Upper lobe of left lung (tissue), 6 donors: Measurements from ENCODE around the gene HOXD13. TPM values are rescaled to one million over a fixed set of nuclear protein-coding genes. Genes with fewer than 3 reads are reported as not detected.

Source experiments
- ATAC-seq, 2 donors: fragments of 200-7000 bp; cut with Tn5 transposase; one replicate each; pipeline ENCODE4 v1.9.1; 2022; ENCODE audit warnings: mild to moderate bottlenecking in 2 of 2, moderate library complexity in 2 of 2; ENCODE audit not compliant: low FRiP score in 2 of 2
- DNase-seq, 2 donors: peaks; one replicate each; pipeline ENCODE4 v3.0.0-alpha.2; 2019 to 2020
- H3K27ac ChIP-seq, 4 donors: fragments of 200-600 bp; sonication (generic); one replicate each; pipeline ENCODE4 v1.5.1; 2016 to 2019
- H3K27me3 ChIP-seq, 4 donors: fragments of 200-600 bp; sonication (generic); one replicate each; pipeline ENCODE4 v1.5.1; 2017 to 2019
- H3K36me3 ChIP-seq, 4 donors: fragments of 200-600 bp; sonication (generic); one replicate each; pipeline ENCODE4 v1.5.1; 2016 to 2019
- H3K4me1 ChIP-seq, 4 donors: fragments of 200-600 bp; sonication (generic); one replicate each; pipeline ENCODE4 v1.5.1; 2018 to 2019
- H3K4me3 ChIP-seq, 4 donors: fragments of 200-600 bp; sonication (generic); one replicate each; pipeline ENCODE4 v1.5.1; 2017 to 2019; ENCODE audit warnings: mild to moderate bottlenecking in 2 of 4, moderate library complexity in 1 of 4
- H3K9me3 ChIP-seq, 4 donors: fragments of 200-600 bp; sonication (generic); one replicate each; pipeline ENCODE4 v1.5.1; 2018 to 2019
- EP300 ChIP-seq, 4 donors: sonication (generic); formaldehyde crosslinking; IDR thresholded peaks; one replicate each; pipeline ENCODE4 v1.5.1; 2017; ENCODE audit warnings: antibody characterized with exemption in 4 of 4, control low read depth in 2 of 4
- POLR2A ChIP-seq, 4 donors: fragments of 450-650 bp; IDR thresholded peaks; one replicate each; pipeline ENCODE4 v1.5.1; 2016 to 2017; ENCODE audit warnings: antibody characterized with exemption in 4 of 4, mild to moderate bottlenecking in 2 of 4
- POLR2AphosphoS5 ChIP-seq, 2 donors: sonication (generic); formaldehyde crosslinking; IDR thresholded peaks; one replicate each; pipeline ENCODE4 v1.5.1; 2017; ENCODE audit warnings: antibody characterized with exemption in 2 of 2
- WGBS, 2 donors: methylation state at CpG; one replicate each; pipeline ENCODE4 v1.1.5; 2017 to 2018; 5-methylcytosine and 5-hydroxymethylcytosine counted together
- total RNA-seq, 6 donors: library from RNA; depleted of rRNA in 4 of 6; stranded (reverse); fragments of >200 nt in 4 of 6; gene quantifications; one replicate each; pipeline versions ENCODE4 v1.1.0 to v1.2.1, GENCODE V29; 2016 to 2021
- TF ChIP-seq, protein P1 (sequence below), 6 experiments: fragments of 450-650 bp in 4 of 6; fragments of 200-600 bp in 2 of 6; sonication (generic) in 2 of 6; IDR thresholded peaks; one replicate each; pipeline ENCODE4 v1.5.1; 2016 to 2019; ENCODE audit warnings: antibody characterized with exemption in 6 of 6
- donor health status: DM: no; HTN: no; CAD: no; lungs with moderate emphysema.
- donor health status: DM: no; HTN: yes; CAD: no; lungs with severe emphysema.

HOXD13 gene
- total RNA-seq, 6 donors from 2014 or later: not detected

DNA sequence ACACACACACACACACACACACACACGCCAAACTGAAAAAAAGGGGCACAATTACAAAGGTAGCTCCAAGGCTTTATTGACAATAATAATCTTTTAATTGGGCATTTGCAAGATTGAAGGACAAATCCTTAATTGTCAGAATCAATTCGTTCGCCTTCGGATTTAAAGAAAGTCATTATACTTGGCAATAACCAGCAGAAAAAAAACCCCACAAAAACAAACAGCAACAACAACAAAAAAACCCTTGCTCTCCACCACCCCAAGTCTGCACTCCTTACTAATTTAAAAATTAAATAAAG, 35.2 kb downstream of the HOXD13 start:
- WGBS, 2 donors: 11 to 24% methylated on average over 4 of the region's 4 CpGs
- DNase-seq (no peak), ATAC-seq (no peak)
- TF ChIP-seq EP300 (IDR thresholded peaks at IDR 0.05) (no peak), POLR2A (IDR thresholded peaks at IDR 0.05) (no peak), POLR2AphosphoS5 (IDR thresholded peaks at IDR 0.05) (no peak)
- TF ChIP-seq, protein P1, sequence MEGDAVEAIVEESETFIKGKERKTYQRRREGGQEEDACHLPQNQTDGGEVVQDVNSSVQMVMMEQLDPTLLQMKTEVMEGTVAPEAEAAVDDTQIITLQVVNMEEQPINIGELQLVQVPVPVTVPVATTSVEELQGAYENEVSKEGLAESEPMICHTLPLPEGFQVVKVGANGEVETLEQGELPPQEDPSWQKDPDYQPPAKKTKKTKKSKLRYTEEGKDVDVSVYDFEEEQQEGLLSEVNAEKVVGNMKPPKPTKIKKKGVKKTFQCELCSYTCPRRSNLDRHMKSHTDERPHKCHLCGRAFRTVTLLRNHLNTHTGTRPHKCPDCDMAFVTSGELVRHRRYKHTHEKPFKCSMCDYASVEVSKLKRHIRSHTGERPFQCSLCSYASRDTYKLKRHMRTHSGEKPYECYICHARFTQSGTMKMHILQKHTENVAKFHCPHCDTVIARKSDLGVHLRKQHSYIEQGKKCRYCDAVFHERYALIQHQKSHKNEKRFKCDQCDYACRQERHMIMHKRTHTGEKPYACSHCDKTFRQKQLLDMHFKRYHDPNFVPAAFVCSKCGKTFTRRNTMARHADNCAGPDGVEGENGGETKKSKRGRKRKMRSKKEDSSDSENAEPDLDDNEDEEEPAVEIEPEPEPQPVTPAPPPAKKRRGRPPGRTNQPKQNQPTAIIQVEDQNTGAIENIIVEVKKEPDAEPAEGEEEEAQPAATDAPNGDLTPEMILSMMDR (IDR thresholded peaks at IDR 0.05): no peak
- H3K9me3 ChIP-seq: no peaks in the 10 kb centered on the region
- no peak overlapping the region for H3K4me3 ChIP-seq
- H3K4me1 ChIP-seq: peaks cover 27 to 40% (median 30%) of the 10 kb centered on the region in 4 donors
- no peaks in the 10 kb centered on the region for H3K36me3 ChIP-seq
- H3K27me3 ChIP-seq: peaks cover 0 to 85% (median 55%) of the 10 kb centered on the region in 4 donors
- no peak overlapping the region for H3K27ac ChIP-seq

DNA sequence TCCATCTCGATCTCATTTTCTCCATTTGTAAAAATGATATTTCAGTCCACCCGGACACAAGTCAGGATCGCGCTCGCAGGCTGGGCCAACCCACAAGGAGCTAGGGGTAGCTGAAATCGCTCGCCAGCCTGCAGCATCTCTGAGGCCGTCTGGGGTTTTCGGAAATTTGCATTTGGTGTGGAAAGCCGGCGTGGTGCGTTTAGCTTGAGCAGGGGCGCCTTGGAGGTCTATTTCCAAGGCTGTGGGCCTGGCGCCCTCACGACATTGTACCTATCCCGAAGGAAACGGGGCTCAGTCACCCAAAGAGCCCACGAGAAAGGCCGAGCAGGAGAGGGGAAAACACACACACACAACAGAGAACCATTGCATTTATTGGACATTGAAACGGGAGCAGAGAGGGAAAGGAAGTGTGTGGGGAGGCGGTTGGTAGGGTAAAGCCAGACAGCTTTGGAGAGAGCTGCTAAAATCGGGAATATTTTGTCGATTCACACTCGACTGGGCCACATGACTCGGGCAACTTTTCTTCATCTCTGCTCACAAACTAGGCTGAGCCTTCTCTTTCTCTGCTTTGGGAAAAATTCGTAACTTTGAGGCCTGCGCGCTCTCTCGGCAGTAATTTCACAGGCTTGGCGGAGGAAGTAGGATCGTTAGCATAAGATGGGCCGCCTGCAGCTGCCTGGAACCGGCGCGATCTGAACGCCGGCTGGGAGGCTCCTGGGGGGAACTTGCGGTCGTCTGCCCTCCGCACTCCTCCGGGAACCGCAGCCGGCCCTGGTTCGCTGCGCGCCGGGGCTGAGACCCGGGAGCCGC, 35.9 kb downstream of the HOXD13 start:
- Histone ChIP-seq H3K4me1 (peaks cover 20 to 33% (median 24%) of the 10 kb centered on the region in 4 donors), H3K36me3 (no peaks in the 10 kb centered on the region), H3K9me3 (no peaks in the 10 kb centered on the region), H3K27me3 (peaks cover 0 to 85% (median 50%) of the 10 kb centered on the region in 4 donors), H3K4me3 (no peak overlapping the region), H3K27ac (no peak overlapping the region)
- WGBS, 2 donors: 14 to 17% methylated on average over 27 to 42 of the region's 49 CpGs
- TF ChIP-seq EP300 (IDR thresholded peaks at IDR 0.05) (no peak), POLR2AphosphoS5 (IDR thresholded peaks at IDR 0.05) (no peak), POLR2A (IDR thresholded peaks at IDR 0.05) (no peak)
- TF ChIP-seq, protein P1 (IDR thresholded peaks at IDR 0.05): no peak
- no peak for ATAC-seq
- DNase-seq: no peak

DNA sequence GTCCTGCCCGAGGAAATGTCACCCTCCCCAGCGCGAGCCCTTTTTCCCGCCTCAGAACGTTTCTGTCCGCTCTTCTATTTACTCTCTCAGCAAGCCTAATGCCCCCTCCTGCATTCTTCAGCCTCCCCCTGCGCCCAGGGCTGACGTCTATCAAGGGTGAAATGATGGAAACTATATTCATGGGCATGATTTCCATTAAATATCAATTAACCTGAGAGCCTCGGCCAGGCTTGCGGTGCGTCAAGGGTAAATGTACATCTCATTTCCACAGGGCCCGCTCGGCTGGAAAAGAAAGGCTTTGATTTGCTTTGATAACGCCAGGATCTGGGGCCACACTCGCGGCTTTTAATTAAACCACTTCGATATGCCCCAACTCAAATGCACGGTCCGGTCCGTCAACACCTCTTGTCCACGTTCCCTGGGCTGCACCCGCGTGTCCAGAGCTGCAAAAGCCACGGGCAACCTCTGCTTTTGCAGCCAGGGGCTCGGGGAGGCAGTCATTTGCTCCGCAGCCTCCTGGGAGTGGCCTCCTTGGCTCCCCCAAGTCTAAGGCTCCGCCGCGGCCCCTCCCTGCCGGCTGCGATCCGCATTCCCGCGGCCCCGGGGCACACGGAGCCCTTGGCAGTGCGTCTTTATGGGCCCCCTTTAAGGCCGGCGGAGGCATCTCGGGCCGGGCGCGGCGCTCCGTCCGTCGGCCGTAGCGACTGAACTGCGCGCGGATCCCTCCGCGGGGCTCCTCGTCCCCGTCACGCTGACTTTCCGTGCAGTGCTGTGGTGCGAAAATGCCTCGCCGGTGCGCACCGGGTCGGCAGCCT, 36.7 kb downstream of the HOXD13 start, which contains the start of gene HOXD8:
HOXD8 (plus strand) TSS at position 724 of the 815 bp plus-strand sequence. CDS start 662 bp downstream, outside the sequence.
- Histone ChIP-seq H3K27me3 (peaks cover 0 to 81% (median 46%) of the 10 kb centered on the region in 4 donors), H3K9me3 (no peaks in the 10 kb centered on the region), H3K36me3 (no peaks in the 10 kb centered on the region), H3K4me3 (peak within 1 kb of the TSS in 3 of 4 donors; percentile 22 to 42 (median 42)), H3K27ac (no peak within 1 kb of the TSS), H3K4me1 (peaks cover 20 to 33% (median 21%) of the 10 kb centered on the region in 4 donors)
- DNase-seq (peak in 1 of 2 donors; percentile 88), ATAC-seq (peak in 1 of 2 donors; percentile 80)
- TF ChIP-seq, protein P1 (IDR thresholded peaks at IDR 0.05): no peak
- no peak for TF ChIP-seq POLR2A (IDR thresholded peaks at IDR 0.05)
- no peak for TF ChIP-seq POLR2AphosphoS5 (IDR thresholded peaks at IDR 0.05)
- TF ChIP-seq EP300 (IDR thresholded peaks at IDR 0.05): no peak
- 4 to 8% methylated on average over 13 to 37 of the region's 64 CpGs for WGBS, 2 donors

DNA sequence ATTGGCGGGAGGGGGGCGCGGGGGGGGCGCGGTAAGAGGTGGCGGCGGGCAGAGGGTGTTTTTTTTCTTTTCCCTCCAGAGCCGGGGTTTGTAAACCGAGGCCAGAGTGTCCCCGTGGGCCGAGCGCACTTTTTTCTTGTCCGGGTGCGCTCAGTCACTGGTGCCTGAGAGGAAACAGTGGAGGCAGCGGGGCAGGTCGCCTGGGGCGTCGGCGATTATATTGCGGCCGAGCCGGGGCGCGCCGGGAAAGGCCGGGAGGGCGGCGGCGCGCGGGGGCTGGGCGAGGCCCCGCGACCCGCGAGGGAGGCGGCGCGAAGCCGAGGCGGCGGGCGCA, 37.3 kb downstream of the HOXD13 start:
- Histone ChIP-seq H3K36me3 (no peaks in the 10 kb centered on the region), H3K9me3 (no peaks in the 10 kb centered on the region), H3K4me1 (peaks cover 20 to 33% (median 21%) of the 10 kb centered on the region in 4 donors), H3K27me3 (peaks cover 0 to 81% (median 42%) of the 10 kb centered on the region in 4 donors), H3K27ac (no peak overlapping the region), H3K4me3 (peak overlapping the region in 3 of 4 donors; percentile 22 to 42 (median 42))
- 0% methylated on average over 12 of the region's 43 CpGs; no CpG with 5 or more reads in 1 of the 2 donors for WGBS, 2 donors
- no peak for DNase-seq
- TF ChIP-seq, protein P1 (IDR thresholded peaks at IDR 0.05): no peak
- no peak for TF ChIP-seq POLR2AphosphoS5 (IDR thresholded peaks at IDR 0.05)
- TF ChIP-seq POLR2A (IDR thresholded peaks at IDR 0.05): no peak
- no peak for TF ChIP-seq EP300 (IDR thresholded peaks at IDR 0.05)
- peak in 1 of 2 donors; percentile 41 for ATAC-seq
